WTC11 (cell line): ENCODE data around the gene NPW.

ENCODE experiments used
- MYBL2 ChIP-seq: sonication (generic); formaldehyde crosslinking; IDR thresholded peaks from 2 replicates; pipeline ENCODE4 v1.8.1; 2023; ENCODE audit warnings: mild to moderate bottlenecking, moderate library complexity, missing genetic modification reagents
- TF ChIP-seq, protein P1 (sequence below): fragments of 200-600 bp; IDR thresholded peaks from 2 replicates; pipeline ENCODE4 v1.8.0; 2022; ENCODE audit warnings: antibody characterized with exemption
- TF ChIP-seq, protein P2 (sequence below): sonication (generic); formaldehyde crosslinking; IDR thresholded peaks from 2 replicates; pipeline ENCODE4 v1.8.1; 2022; ENCODE audit warnings: missing genetic modification reagents, borderline replicate concordance
- TF ChIP-seq, protein P3 (sequence below): sonication (generic); formaldehyde crosslinking; IDR thresholded peaks from 2 replicates; pipeline ENCODE4 v1.8.0; 2022; ENCODE audit warnings: mild to moderate bottlenecking, missing genetic modification reagents

- TF ChIP-seq, protein P1, sequence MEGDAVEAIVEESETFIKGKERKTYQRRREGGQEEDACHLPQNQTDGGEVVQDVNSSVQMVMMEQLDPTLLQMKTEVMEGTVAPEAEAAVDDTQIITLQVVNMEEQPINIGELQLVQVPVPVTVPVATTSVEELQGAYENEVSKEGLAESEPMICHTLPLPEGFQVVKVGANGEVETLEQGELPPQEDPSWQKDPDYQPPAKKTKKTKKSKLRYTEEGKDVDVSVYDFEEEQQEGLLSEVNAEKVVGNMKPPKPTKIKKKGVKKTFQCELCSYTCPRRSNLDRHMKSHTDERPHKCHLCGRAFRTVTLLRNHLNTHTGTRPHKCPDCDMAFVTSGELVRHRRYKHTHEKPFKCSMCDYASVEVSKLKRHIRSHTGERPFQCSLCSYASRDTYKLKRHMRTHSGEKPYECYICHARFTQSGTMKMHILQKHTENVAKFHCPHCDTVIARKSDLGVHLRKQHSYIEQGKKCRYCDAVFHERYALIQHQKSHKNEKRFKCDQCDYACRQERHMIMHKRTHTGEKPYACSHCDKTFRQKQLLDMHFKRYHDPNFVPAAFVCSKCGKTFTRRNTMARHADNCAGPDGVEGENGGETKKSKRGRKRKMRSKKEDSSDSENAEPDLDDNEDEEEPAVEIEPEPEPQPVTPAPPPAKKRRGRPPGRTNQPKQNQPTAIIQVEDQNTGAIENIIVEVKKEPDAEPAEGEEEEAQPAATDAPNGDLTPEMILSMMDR: no peak
- TF ChIP-seq, protein P2, sequence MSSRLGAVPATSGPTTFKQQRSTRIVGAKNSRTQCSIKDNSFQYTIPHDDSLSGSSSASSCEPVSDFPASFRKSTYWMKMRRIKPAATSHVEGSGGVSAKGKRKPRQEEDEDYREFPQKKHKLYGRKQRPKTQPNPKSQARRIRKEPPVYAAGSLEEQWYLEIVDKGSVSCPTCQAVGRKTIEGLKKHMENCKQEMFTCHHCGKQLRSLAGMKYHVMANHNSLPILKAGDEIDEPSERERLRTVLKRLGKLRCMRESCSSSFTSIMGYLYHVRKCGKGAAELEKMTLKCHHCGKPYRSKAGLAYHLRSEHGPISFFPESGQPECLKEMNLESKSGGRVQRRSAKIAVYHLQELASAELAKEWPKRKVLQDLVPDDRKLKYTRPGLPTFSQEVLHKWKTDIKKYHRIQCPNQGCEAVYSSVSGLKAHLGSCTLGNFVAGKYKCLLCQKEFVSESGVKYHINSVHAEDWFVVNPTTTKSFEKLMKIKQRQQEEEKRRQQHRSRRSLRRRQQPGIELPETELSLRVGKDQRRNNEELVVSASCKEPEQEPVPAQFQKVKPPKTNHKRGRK (CRISPR knock-in tag): no peak
- TF ChIP-seq, protein P3, sequence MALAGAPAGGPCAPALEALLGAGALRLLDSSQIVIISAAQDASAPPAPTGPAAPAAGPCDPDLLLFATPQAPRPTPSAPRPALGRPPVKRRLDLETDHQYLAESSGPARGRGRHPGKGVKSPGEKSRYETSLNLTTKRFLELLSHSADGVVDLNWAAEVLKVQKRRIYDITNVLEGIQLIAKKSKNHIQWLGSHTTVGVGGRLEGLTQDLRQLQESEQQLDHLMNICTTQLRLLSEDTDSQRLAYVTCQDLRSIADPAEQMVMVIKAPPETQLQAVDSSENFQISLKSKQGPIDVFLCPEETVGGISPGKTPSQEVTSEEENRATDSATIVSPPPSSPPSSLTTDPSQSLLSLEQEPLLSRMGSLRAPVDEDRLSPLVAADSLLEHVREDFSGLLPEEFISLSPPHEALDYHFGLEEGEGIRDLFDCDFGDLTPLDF (CRISPR knock-in tag): no peak
- no peak for TF ChIP-seq MYBL2 (CRISPR knock-in tag)
These were observed 19.6 kb upstream of the NPW start for GRCh38 chr16:1999866-2000514.
